ENCODE results near the gene NEK5.

NEK5 gene

DNA sequence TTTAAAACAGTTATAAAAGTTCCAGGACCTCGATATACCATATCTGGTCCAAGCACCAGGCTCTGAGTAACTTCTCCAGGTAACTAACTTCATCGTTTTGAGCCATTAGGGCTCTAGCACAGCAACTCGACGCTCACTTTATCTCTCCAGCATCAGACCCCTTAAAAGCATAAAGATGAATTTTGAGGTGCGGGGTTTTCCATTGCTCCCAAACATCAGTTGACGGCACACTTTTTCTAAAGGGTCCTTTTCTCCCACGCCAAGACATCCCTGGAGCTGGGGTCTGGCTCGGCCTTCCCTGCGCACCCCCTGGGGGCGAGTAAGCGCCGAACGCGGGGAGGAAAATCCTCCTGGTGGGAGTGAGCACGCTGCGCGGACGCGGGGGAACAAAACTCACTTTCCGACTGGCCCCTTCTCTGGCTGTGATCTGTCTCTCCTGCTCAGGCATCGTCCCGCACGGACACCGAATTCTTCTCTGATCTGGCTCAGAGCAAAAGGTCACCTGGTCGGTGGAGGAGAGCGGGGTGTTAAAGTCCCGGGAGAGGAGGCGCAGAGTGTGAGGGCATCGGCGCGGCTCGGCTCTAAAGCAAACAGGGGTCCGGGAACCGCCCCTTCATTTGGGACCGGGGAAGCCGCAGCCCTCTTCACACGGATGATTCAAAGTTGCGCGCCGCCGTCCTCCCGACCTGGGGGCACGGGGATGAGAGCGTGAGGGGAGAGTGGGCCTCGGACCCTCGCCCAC, 117.8 kb downstream of the NEK5 start, which contains the start of gene ATP7B:
ATP7B (minus strand) TSS at position 561 of the 742 bp plus-strand sequence; CDS start at position 448, 113 bp downstream.
- H3K9me3 ChIP-seq (ENCODE audit: control insufficient read depth, low read length): no peaks in the 10 kb centered on the region
- TF ChIP-seq, protein P1, sequence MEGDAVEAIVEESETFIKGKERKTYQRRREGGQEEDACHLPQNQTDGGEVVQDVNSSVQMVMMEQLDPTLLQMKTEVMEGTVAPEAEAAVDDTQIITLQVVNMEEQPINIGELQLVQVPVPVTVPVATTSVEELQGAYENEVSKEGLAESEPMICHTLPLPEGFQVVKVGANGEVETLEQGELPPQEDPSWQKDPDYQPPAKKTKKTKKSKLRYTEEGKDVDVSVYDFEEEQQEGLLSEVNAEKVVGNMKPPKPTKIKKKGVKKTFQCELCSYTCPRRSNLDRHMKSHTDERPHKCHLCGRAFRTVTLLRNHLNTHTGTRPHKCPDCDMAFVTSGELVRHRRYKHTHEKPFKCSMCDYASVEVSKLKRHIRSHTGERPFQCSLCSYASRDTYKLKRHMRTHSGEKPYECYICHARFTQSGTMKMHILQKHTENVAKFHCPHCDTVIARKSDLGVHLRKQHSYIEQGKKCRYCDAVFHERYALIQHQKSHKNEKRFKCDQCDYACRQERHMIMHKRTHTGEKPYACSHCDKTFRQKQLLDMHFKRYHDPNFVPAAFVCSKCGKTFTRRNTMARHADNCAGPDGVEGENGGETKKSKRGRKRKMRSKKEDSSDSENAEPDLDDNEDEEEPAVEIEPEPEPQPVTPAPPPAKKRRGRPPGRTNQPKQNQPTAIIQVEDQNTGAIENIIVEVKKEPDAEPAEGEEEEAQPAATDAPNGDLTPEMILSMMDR (IDR thresholded peaks at IDR 0.05): no peak
- H3K36me3 ChIP-seq (ENCODE audit: control insufficient read depth, insufficient read depth, low read length): no peaks in the 10 kb centered on the region
- H3K27me3 ChIP-seq (ENCODE audit: control insufficient read depth, insufficient read depth, low read length): no peaks in the 10 kb centered on the region
- H3K27ac ChIP-seq: peak within 1 kb of the TSS; percentile 74
- H2AFZ ChIP-seq: peak within 1 kb of the TSS; percentile 89
- no peak within 1 kb of the TSS for H3K9ac ChIP-seq
- H3K4me2 ChIP-seq (ENCODE audit: low read length): peak within 1 kb of the TSS; percentile 81
- peaks cover 4% of the 10 kb centered on the region for H3K79me2 ChIP-seq
- H3K4me3 ChIP-seq (ENCODE audit: low read depth, low read length): peak within 1 kb of the TSS; percentile 89
- no peaks in the 10 kb centered on the region for H3K4me1 ChIP-seq

GRCh38 chr13:52009946-52010345, 118.9 kb downstream of the NEK5 start:
- Histone ChIP-seq H3K36me3 (ENCODE audit: control insufficient read depth, insufficient read depth, low read length) (no peaks in the 10 kb centered on the region), H3K4me2 (ENCODE audit: low read length) (no peak overlapping the region), H3K79me2 (peaks cover 4% of the 10 kb centered on the region), H2AFZ (no peak overlapping the region), H3K27me3 (ENCODE audit: control insufficient read depth, insufficient read depth, low read length) (no peaks in the 10 kb centered on the region), H3K4me1 (no peaks in the 10 kb centered on the region), H3K4me3 (ENCODE audit: low read depth, low read length) (no peak overlapping the region), H3K9ac (no peak overlapping the region), H3K27ac (no peak overlapping the region), H3K9me3 (ENCODE audit: control insufficient read depth, low read length) (no peaks in the 10 kb centered on the region)
- TF ChIP-seq, protein P1 (IDR thresholded peaks at IDR 0.05): no peak

DNA sequence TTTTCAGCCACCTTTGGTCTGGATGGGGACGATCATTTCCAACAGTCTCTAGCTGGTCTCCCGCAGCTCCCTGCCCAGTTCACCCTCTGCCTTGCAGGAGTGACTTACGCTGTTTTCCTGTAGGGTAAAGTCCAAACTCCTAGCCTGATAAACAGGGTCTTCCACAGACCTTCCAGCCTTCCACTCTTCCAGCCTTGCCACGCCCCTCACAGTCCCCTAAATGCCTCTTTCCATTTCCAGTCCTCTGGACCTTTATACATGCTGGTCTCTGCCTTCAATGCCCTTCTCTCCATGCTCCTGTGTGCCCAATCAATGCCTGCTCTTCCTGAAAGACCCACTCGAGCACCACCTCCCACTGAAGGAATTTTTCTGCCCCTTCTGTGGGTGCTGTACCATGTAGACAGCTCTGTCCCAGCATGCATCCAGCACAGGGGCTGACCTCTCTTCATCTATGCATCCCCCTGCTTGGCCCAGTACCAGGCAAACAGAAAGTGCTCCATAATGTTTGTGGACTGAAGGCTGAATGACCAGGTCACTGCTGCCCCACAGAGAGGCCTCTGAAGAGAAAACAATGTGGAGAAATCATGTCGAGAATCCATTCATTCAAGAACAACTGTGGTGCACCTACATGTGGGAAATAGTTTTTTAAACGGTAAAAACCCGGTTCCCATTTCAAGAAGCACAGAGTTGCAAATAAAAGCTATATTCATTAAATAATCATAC, 122.2 kb downstream of the NEK5 start:
- no peak overlapping the region for H3K4me3 ChIP-seq (ENCODE audit: low read depth, low read length)
- H3K79me2 ChIP-seq: no peaks in the 10 kb centered on the region
- H2AFZ ChIP-seq: no peak overlapping the region
- no peaks in the 10 kb centered on the region for H3K9me3 ChIP-seq (ENCODE audit: control insufficient read depth, low read length)
- TF ChIP-seq, protein P1 (IDR thresholded peaks at IDR 0.05): no peak
- H3K36me3 ChIP-seq (ENCODE audit: control insufficient read depth, insufficient read depth, low read length): no peaks in the 10 kb centered on the region
- no peaks in the 10 kb centered on the region for H3K4me1 ChIP-seq
- no peaks in the 10 kb centered on the region for H3K27me3 ChIP-seq (ENCODE audit: control insufficient read depth, insufficient read depth, low read length)
- H3K4me2 ChIP-seq (ENCODE audit: low read length): no peak overlapping the region
- no peak overlapping the region for H3K27ac ChIP-seq
- no peak overlapping the region for H3K9ac ChIP-seq

DNA sequence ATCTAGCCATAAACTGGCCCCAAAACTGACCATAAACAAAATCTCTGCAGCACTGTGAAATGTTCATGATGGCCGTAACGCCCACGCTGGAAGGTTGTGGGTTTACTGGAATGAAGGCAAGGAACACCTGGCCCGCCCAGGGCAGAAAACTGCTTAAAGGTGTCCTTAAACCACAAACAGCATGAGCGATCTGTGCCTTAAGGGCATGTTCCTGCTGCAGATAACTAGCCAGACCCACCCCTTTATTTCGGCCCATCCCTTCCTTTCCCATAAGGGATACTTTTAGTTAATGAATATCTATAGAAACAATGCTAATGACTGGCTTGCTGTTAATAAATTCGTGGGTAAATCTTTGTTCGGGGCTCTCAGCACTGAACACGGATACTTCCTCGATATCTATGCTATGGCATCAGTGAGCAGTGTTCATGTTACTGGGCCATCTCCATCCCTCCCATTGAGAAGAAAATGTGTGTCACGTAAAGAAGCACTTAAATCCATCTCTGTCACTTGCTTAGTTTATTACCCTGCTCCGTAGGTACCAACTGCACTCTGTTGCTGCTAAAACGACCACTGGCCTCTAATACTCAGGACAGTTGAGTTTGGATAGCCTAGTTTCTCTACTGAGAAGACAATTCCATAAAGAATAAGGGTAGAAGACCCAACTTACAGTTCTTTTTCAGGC, 122.9 kb downstream of the NEK5 start:
- H3K27me3 ChIP-seq (ENCODE audit: control insufficient read depth, insufficient read depth, low read length): no peaks in the 10 kb centered on the region
- no peaks in the 10 kb centered on the region for H3K79me2 ChIP-seq
- no peak overlapping the region for H3K4me3 ChIP-seq (ENCODE audit: low read depth, low read length)
- TF ChIP-seq, protein P1 (IDR thresholded peaks at IDR 0.05): no peak
- no peak overlapping the region for H2AFZ ChIP-seq
- no peak overlapping the region for H3K27ac ChIP-seq
- H3K36me3 ChIP-seq (ENCODE audit: control insufficient read depth, insufficient read depth, low read length): no peaks in the 10 kb centered on the region
- H3K4me2 ChIP-seq (ENCODE audit: low read length): no peak overlapping the region
- no peak overlapping the region for H3K9ac ChIP-seq
- H3K4me1 ChIP-seq: no peaks in the 10 kb centered on the region
- no peaks in the 10 kb centered on the region for H3K9me3 ChIP-seq (ENCODE audit: control insufficient read depth, low read length)

Measured in parathyroid adenoma (tissue), 2 donors.